ENCODE data around the gene MYO6.

MYO6 gene

DNA sequence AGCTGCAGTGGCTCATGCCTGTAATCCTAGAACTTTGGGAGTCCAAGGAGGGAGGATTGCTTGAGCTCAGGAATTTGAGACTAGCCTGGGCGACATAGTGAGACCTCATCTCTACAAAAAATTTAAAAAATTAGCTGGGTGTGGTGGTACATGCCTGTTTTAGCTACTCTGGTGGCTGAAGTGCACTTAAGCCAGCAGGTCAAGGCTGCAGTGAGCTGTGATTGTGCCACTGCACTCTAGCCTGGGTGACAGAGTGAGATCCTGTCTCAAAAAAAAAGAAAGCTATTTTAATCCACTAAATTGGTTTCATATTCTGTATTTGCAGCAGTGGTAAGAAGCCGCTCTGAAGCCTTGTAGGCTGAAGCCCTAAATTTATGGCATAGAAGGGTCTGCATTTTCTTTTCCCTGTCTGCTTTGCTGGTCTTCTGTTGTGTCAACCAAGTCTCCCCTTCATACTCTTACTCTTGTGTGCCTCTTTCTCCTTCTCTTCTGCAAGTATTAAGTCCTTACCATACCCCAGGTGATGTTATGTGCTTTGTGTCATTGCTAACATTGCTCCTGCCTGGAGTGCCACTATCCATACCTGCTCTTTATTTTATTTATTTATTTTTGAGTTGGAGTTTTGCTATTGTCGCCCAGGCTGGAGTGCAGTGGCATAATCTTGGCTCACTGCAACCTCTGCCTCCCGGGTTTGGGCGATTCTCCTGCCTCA is 70.9 kb downstream of the MYO6 start:
- no peak overlapping the region for H3K4me3 ChIP-seq (ENCODE audit: low read depth, low read length)

DNA sequence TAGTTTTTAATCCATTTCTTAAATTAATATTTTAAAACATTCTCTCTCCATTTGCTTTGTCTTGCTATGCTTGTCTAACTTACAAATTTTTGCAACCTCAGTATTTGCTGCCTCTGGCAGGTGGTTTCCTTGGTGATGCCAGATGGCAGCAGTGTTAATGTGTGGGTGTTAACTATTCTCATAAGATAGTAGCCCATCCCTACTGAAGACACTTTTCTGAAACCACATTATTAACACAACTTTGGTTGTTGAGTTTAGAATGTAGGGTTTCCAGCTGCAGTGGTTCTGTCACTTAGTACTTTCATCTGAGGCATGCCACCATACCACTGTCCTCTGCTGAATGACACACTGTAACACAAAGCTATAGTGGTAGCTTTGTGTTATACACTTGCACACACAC is 75.1 kb downstream of the MYO6 start:
- no peak overlapping the region for H3K4me3 ChIP-seq (ENCODE audit: low read depth, low read length)

DNA sequence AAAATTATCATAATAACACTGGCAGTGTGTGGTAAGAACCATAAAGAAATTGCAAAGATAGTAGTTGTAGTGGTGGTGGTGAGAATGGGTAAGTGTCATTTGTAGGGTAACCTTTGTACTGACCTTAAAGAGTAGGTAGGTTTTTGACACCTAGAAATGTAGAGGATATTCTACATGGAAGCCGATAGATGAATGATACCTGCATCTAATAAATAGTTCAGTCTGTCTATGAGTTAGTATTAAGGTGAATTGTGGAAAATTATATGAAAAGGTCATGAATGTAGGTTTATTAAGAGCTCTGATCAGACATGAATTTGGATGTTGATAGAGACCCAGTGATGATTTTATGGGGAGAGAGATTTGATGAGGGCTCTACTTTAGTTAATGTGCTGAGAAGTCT is 78.1 kb downstream of the MYO6 start:
- no peak overlapping the region for H3K4me3 ChIP-seq (ENCODE audit: low read depth, low read length)

DNA sequence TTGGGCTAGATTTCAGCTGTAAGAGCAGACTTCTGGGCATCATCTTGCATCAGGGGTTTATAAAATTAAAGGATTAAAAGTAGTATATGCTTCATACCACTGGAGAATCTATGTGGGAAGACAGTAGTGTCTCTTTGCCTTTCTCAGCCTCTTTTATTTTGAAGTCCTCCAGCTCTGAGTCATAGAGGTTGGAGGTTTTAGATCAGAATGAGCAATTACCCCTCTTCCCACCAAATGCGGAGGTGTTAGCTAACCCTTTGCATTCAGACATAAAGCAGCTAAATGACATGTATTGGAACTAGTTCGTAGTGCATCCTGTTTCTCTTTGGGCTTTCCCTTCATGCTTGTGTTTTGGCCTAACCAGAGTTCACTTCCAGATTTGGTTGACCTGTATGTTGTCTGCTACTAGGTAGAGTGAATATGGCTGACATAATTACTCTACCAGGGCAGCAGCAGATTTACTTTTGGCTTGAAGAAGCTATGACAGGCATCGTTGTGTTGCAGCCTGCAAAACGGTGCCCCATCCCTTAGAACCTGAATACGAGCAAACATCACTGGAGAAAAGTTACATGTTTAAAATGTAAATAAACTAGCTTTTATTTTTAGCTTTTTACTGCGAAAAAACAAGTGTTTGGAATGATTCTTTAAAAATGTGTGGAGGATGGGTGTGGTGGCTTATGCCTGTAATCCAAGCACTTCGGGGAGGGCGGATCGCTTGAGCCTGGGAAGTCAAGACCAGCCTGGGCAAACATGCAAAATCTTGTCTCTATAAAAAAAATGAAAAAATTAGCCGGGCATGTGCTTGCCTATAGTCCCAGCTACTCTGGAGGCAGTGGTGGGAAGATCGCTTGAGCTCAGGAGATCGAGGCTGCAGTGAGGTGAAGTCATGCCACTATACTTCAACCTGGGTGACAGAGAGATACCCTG is 82.2 kb downstream of the MYO6 start:
- H3K4me3 ChIP-seq (ENCODE audit: low read depth, low read length): no peak overlapping the region

DNA sequence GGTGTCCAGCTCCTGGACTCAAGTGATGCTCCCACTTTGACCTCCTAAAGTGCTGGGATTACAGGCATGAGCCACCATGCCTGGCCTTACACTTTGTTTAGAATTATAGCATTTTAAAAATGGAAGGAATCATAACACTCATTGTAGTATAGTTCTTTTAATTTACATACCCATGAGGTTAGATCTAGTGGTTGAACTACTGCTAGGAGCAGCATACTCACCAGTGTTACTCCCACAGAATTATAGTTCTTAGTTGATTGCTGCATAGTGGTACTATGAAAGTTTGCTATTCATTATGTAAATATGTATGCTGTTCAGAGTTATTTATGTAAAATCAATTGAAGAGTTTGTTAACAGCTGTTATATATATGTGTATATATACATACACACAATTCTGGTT is 85.4 kb downstream of the MYO6 start:
- H3K4me3 ChIP-seq (ENCODE audit: low read depth, low read length): no peak overlapping the region

DNA sequence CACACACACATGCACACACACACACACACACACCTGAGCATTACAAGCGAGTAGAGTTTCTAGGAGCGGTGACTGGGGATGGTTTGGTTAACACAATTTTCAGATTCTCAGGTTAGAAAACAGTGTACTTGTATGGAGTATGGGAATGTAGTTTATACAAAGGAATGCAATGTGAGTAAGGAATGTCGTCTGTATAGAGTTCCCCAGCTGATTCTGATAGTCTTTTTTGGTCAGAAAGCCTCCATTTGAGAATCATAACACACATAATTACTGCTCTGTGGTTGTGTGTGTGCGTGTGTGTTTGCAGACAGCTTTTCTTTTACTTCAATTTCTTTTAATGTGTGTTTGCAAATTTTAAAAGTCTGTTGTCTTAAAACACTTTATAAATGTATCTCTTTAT is 93.2 kb downstream of the MYO6 start:
- no peak overlapping the region for H3K4me3 ChIP-seq (ENCODE audit: low read depth, low read length)

DNA sequence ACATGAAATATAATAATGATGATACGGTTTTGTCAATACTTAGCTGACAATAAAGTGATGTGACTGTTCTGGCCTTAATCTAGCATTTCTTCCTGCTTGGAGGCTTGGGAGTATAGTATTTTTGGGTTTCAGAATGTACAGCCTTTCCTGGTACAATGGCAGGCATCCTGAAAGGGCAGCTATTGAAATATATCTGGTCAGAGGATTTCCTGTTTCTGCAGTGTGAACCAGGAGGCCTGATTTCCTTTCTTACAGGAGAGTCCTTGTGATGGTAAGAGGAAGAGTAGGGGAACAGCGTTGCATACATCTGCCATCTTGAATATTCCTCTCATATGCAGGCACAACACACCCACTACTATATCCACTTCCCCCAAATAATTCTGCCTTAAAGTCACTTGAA is 93.7 kb downstream of the MYO6 start:
- no peak overlapping the region for H3K4me3 ChIP-seq (ENCODE audit: low read depth, low read length)

DNA sequence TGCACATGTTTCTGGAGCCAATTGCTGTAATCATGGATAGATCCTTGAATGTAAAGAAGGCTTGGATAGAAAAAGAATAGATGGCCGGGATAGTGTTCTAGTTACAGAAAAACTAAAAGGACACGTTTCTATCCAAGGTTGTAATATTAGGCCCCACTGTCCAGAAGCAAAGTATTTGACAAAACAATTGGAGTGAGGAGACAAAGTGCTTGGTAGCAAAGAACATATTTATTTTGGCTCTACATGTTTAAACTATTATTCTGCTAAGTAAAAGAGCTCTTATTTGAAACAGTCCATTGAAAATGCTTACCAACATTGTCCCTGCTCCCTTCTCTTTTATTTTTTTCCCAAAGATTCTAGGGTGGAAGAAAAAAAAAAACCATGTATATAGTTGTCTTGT is 94.4 kb downstream of the MYO6 start:
- no peak overlapping the region for H3K4me3 ChIP-seq (ENCODE audit: low read depth, low read length)

DNA sequence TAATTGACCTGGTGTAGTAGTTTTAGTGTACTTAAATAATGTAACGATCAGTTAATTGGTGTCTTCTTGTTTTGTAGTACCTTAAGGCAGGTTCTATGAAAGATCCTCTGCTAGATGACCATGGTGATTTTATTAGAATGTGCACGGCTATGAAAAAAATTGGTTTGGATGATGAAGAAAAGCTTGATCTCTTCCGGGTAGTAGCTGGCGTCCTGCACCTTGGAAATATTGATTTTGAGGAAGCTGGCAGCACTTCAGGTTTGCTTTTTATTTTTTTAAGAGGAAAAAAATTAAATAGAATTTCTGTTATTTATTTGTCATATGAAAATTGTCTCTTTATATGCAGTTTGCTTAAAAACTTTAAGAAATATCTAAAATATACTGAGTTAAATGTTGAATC is 99.2 kb downstream of the MYO6 start:
- H3K4me3 ChIP-seq (ENCODE audit: low read depth, low read length): no peak overlapping the region

DNA sequence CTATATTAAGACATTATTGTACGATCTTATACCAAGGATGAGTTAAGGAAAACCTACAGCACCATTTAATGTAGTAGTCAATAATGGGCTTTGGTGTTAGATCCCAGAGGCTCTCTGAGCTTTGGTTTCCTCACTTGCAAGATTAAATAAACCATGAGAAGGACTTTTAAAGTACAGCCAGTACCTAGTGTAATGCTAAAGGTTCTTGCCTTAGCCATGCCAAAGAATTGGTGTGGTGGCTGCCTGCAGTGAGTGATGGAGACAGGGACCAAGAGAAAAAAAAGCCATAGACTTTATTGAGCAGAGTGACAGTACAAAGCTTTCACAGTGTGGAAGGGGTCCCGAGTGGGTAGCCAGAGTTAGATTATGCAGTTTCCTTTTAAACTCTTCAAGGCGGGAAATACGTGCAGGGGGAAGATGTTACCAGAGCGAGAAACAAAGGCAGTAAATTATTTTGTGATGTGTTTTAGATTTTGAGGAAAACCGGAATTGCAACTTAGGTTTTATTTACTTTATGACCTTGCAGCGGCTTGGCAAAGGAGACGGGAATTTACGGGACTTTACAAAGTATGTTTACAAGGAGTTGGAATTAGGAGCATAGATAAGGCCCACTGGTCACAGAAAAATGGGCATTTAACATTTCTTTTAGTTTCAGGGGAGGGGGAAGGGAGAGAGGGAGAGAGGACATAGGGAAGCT is 100.4 kb downstream of the MYO6 start:
- no peak overlapping the region for H3K4me3 ChIP-seq (ENCODE audit: low read depth, low read length)

DNA sequence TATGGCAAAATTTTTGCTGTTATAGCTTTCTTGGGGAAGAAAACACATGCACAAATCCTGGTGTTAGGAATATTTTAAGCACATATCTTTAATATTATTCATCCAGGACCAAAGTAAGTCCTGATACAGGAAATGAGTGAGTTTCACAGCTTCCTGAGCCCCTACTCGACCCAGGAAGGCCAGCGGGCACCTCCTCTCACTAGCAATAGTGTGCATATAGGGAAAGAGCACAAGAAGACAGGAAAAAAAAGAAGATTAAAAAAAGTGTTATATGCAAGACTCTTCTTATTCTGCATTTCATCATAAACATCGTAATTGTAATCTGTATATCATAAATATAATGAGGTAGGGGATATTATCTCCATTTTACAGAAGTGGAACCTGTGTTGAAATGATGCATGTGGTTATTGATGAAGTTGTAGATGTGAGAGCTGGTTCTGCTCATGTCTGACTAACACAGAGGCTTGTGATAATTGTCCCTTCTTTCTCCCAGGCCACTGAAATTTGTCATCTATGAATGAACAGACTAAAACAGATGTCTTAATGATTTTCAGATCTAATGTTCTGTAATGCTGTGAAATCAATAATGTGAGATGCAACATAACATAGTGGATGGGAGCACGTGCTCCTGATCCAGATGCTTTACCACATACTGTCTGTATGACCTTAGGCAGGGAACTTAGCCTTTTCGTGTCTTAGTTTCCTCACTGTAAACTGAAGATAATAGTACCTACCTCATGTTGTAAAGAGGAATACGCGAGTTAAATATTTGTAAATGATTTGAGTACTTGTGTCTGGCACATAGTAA is 101.2 kb downstream of the MYO6 start:
- no peak overlapping the region for H3K4me3 ChIP-seq (ENCODE audit: low read depth, low read length)

DNA sequence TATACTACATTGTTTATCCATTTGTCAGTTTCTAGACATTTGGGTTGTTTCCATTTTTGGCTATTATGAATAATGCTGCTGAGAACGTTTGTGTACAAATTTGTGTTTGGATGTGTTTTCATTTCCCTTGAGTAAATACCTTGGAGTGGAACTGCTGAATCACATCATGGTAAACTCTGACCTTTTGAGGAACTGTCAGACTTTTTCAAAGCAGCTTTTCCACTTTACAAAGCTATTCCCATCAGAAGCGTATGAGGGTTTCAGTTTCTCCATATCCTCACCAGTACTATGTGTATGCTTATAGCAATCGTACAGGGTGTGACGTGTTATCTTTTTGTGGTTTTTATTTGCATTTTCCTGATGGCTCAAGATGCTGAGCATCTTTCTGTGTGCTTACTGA is 103.7 kb downstream of the MYO6 start:
- no peak overlapping the region for H3K4me3 ChIP-seq (ENCODE audit: low read depth, low read length)

DNA sequence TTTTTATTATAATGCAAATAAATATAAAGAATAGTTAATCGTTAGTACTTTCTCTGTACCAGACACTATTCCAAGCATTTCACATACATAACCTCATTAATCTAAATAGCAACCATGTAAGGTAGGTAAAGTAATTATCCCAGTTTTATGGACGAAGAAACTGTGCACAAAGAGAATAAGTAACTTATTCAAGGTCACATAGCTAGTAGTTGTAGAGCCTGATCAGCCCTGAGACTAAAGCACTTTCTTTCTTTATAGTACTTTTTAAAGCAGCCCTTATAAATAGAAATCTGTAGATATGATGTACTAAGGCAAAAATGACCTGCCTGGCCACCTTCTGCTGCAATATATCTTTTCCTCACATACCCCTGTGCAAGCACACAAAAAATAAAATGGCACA is 104.8 kb downstream of the MYO6 start:
- no peak overlapping the region for H3K4me3 ChIP-seq (ENCODE audit: low read depth, low read length)

DNA sequence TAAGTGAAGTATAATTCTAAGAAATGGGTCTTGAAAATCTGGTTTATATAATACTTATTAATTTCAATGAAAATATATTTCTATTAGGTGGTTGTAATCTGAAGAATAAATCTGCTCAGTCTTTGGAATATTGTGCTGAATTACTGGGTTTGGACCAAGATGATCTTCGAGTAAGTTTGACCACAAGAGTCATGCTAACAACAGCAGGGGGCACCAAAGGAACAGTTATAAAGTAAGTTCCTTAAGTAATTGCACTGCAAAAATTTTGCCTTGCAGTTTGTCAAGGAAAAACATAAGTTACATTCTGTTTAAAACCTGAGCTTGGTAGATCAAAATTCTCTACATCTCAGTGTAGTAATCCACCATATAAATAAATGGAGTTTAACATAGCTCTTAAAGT is 106.0 kb downstream of the MYO6 start:
- no peak overlapping the region for H3K4me3 ChIP-seq (ENCODE audit: low read depth, low read length)

DNA sequence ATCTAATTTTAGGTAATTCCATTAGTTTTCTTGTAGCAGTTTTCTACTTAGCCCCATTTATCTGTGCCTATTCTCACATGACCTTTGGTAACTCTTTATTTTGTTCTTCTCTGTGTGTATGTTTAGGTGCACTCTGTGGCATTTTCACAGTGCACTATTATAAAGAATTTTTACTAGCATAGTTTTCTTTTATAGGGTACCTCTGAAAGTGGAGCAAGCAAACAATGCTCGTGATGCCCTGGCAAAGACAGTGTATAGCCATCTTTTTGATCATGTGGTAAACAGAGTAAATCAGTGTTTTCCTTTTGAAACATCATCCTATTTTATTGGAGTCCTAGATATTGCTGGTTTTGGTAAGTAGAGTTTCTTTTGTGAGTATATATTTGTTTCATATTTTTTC is 107.9 kb downstream of the MYO6 start:
- H3K4me3 ChIP-seq (ENCODE audit: low read depth, low read length): no peak overlapping the region

DNA sequence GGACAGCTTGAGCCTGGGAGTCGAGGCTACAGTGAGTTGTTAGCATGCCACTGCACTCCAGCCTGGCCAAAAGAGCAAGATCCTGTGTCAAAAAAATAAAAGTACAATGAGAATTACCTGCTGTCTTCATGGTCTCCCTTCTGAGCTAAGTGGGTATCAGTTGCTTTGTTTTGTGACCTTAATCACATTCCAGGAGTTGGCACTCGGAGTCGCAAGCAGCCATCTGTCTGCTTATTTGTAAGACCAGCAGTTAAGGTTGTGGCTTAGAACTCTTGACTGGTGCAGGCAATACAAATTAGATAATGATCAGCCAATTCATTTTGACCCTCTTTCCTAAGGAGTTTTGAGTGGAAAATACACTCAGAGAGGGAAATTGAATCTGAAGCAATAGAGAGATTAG is 114.0 kb downstream of the MYO6 start:
- no peak overlapping the region for H3K4me3 ChIP-seq (ENCODE audit: low read depth, low read length)

DNA sequence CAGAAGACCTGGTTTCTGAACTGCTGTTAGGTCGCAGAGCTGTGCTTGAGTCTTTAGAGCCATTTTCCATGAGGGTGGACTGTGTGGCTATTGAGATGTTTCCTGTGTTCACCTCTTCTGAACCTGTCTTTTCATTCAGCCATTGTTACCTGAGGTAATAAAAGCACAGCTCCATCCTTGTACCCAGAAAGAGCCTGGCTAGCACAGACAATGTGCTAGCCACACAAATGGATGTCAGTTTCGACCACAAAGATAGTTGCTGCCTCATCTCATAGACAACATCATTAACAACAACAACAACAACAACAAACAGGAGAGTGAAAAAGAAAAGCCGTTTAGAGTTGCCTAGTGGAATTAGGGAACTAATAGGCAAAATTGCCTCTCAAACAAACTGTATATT is 114.7 kb downstream of the MYO6 start:
- H3K4me3 ChIP-seq (ENCODE audit: low read depth, low read length): no peak overlapping the region

DNA sequence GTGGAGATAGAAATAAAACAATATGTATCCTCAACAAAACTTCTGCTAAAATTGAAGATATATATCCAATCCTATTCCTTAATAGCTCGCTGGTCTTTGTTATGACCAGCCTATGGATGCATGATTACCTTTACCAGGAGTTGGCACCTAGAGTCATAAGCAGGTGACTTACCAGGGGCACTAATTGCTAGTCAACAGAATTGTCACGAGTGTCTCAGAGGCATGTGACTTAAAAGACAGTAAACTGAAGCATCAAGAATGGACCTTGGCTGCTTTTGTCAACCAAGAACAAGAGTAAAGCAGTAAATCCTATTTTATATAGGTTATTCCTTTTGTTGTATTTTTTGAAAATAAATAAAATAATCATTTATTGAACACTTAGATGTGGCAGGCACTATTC is 115.4 kb downstream of the MYO6 start:
- no peak overlapping the region for H3K4me3 ChIP-seq (ENCODE audit: low read depth, low read length)

DNA sequence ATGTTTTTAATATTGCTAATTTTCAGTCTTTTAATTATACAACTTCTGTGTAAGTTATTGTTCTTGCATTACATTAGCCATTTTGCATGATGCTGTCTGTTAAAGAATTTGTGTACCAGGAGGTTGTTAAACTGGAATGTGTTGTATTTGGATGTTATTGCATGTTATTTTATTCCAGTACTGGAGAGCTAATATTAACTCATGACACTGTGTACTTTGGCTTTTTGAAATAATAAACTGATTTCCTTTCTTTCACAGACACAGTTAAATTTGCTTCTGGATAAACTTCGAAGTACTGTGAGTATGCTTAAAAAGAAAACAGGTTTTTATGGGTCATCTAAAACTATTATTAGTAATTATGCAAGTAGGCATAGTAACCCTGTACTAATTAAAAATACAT is 121.3 kb downstream of the MYO6 start:
- no peak overlapping the region for H3K4me3 ChIP-seq (ENCODE audit: low read depth, low read length)

DNA sequence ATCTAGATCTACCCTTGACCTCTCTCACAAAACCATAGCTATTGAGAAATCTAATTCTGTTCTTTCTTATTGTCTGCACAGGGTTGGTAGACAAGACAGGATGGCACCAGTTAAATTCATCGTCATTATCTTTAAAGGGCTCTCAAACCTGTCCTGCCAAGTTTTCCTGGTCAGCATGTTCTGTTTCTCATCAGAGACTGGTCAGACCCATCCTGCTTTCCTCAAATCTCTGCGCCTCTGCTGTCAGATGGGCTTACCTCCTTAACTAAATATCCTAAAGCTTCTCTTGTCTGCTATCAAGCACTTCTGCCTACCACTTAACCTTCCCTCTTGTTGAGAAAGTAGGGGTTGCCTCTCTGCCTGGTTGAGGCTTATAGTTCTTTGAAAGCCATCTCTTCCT is 125.2 kb downstream of the MYO6 start:
- H3K4me3 ChIP-seq (ENCODE audit: low read depth, low read length): no peak overlapping the region

DNA sequence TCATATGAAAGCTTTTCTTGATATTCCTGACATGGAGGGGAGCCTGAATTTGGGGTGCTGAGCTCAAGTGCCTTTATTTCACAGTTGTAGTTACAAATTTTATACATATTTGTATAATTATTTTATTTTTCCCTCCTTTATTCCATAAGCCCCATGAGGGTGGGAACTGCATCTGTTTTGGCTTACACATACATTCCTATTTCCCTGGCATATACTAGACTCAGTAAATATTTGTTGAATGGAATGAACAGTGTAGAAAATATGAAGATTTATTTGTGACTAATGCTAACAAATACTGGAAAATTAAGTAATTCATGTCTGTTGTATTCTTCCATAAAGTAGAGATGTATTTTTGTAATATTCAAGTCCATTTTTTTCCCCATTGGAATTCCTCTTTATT is 127.1 kb downstream of the MYO6 start:
- no peak overlapping the region for H3K4me3 ChIP-seq (ENCODE audit: low read depth, low read length)

Measured in iPS-11a (cell line).